Tibial artery (tissue), 4 donors: Measurements from ENCODE around the gene HSPA9.

Experiments used
- DNase-seq, 2 donors: peaks; one replicate each; pipeline ENCODE4 v3.0.0-alpha.2; 2019
- H3K27ac ChIP-seq, 2 donors: fragments of 200-600 bp; sonication (generic) in 1 of 2; 1 replicate in 1 of 2; 2 replicates in 1 of 2; pipeline ENCODE4 v1.5.1; 2018 to 2019; ENCODE audit warnings: mild to moderate bottlenecking in 1 of 2
- H3K27me3 ChIP-seq, 2 donors: fragments of 200-600 bp; sonication (generic) in 1 of 2; one replicate each; pipeline versions ENCODE4 v1.5.1 to v1.6.0; 2016 to 2019
- H3K36me3 ChIP-seq, 3 donors: fragments of 200-600 bp; sonication (generic) in 2 of 3; one replicate each; pipeline ENCODE4 v1.5.1; 2016 to 2019; ENCODE audit warnings: mild to moderate bottlenecking in 2 of 3
- H3K4me1 ChIP-seq, 4 donors: fragments of 200-600 bp; sonication (generic) in 2 of 4; 1 replicate in 3 of 4; 2 replicates in 1 of 4; pipeline ENCODE4 v1.5.1; 2016 to 2019
- H3K4me3 ChIP-seq, 2 donors: fragments of 200-600 bp; sonication (generic) in 1 of 2; 1 replicate in 1 of 2; 2 replicates in 1 of 2; pipeline ENCODE4 v1.5.1; 2018 to 2019; ENCODE audit warnings: mild to moderate bottlenecking in 2 of 2
- H3K9me3 ChIP-seq, 3 donors: fragments of 200-600 bp; sonication (generic) in 1 of 3; one replicate each; pipeline ENCODE4 v1.5.1; 2016 to 2019
- intact Hi-C: fragments of 100-400 bp; cut with DNase I; formaldehyde crosslinking; loops from one replicate; pipeline ENCODE4 v1.15.0; 2023; ENCODE audit warnings: low total_unique reads
- TF ChIP-seq, protein P1 (sequence below), 2 experiments: fragments of 200-600 bp in 1 of 2; fragments of 450-650 bp in 1 of 2; IDR thresholded peaks; one replicate each; pipeline ENCODE4 v1.5.1; 2017 to 2019; ENCODE audit warnings: antibody characterized with exemption in 2 of 2, mild to moderate bottlenecking in 1 of 2, moderate library complexity in 1 of 2

Gene HSPA9

DNA sequence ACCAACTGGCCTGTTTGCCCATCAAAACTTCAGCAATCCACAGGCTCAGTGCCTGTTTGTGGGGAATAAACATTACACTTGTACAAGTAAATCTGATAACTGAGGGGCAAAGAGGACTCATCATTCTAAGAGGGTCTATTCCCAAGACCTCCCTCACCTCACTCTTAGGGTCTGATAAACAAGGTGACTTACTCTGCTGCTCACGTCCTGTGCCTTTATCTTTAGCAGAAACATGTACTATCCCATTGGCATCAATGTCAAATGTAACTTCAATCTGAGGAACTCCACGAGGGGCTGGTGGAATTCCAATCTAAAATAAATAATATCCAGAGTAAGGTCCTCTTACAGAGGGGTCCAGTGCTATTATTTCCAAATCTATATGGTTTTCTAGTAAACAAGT, 17.5 kb downstream of the HSPA9 start:
- no peak for DNase-seq
- H3K36me3 ChIP-seq: peaks cover 71 to 98% (median 89%) of the 10 kb centered on the region in 3 donors
- no peak overlapping the region for H3K4me3 ChIP-seq
- no peaks in the 10 kb centered on the region for H3K9me3 ChIP-seq
- intact Hi-C loops: no loop called here
- no peaks in the 10 kb centered on the region for H3K4me1 ChIP-seq
- H3K27me3 ChIP-seq: no peaks in the 10 kb centered on the region
- TF ChIP-seq, protein P1, sequence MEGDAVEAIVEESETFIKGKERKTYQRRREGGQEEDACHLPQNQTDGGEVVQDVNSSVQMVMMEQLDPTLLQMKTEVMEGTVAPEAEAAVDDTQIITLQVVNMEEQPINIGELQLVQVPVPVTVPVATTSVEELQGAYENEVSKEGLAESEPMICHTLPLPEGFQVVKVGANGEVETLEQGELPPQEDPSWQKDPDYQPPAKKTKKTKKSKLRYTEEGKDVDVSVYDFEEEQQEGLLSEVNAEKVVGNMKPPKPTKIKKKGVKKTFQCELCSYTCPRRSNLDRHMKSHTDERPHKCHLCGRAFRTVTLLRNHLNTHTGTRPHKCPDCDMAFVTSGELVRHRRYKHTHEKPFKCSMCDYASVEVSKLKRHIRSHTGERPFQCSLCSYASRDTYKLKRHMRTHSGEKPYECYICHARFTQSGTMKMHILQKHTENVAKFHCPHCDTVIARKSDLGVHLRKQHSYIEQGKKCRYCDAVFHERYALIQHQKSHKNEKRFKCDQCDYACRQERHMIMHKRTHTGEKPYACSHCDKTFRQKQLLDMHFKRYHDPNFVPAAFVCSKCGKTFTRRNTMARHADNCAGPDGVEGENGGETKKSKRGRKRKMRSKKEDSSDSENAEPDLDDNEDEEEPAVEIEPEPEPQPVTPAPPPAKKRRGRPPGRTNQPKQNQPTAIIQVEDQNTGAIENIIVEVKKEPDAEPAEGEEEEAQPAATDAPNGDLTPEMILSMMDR (IDR thresholded peaks at IDR 0.05): no peak
- H3K27ac ChIP-seq: no peak overlapping the region

DNA sequence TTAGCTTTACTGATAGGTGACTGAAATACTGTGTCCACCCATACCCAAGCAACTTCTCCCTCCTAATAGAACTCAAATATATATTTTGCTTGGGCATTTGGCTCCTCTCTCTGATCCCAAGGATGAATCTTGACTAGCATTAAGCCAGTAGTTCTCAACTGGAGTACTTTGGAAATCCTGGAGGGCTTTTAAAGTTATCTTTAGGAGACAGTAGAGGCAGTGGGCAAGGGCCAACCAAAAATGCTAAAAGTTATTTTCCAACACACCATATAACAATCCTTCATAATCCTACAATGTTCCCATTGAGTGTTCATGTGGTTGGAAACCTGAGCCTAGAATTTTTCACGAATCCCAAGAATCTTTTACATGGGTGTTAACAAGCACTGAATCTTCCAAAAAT, 21.1 kb downstream of the HSPA9 start:
- TF ChIP-seq, protein P1 (IDR thresholded peaks at IDR 0.05): no peak

DNA sequence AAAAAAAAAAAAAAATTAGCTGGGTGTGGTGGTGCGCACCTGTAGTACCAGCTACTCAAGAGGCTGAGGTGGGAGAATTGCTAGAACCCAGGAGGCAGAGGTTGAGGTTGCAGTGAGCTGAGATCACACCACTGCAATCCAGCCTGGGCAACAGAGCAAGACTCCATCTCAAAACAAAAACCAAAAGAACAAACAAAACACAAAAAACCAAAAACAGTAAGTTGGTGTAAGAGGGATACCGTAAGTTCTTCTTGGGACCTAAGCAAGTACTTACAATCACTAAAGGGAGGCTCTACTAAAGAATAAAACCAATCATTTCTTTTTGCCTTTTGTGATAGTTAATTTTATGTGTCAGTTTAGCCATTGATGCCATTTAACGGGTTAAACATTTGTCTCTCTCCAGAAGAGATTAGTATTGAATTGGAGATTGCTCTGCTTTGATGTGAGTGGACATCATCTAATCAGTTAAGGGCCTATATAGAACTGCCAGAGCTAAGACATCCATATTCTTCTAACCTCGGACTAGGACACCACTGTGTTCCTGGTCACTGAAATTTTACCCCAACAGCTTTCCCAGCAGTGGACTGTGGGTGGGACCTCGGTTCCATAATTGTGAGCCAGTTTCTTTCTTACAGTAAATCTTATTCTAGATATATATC, 21.6 kb downstream of the HSPA9 start:
- TF ChIP-seq, protein P1 (IDR thresholded peaks at IDR 0.05): no peak
- no peak for DNase-seq
- Histone ChIP-seq H3K4me3 (no peak overlapping the region), H3K36me3 (peaks cover 41 to 57% (median 52%) of the 10 kb centered on the region in 3 donors), H3K27ac (no peak overlapping the region), H3K4me1 (no peaks in the 10 kb centered on the region), H3K27me3 (no peaks in the 10 kb centered on the region), H3K9me3 (no peaks in the 10 kb centered on the region)
- intact Hi-C loops: no loop called here

More for the DNA sequence above, 21.1 kb downstream of the HSPA9 start:
- Histone ChIP-seq H3K27ac (no peak overlapping the region), H3K36me3 (peaks cover 46 to 62% (median 58%) of the 10 kb centered on the region in 3 donors), H3K4me1 (no peaks in the 10 kb centered on the region), H3K27me3 (no peaks in the 10 kb centered on the region), H3K4me3 (no peak overlapping the region), H3K9me3 (no peaks in the 10 kb centered on the region)
- DNase-seq: no peak
- intact Hi-C loops: no loop called here

DNA sequence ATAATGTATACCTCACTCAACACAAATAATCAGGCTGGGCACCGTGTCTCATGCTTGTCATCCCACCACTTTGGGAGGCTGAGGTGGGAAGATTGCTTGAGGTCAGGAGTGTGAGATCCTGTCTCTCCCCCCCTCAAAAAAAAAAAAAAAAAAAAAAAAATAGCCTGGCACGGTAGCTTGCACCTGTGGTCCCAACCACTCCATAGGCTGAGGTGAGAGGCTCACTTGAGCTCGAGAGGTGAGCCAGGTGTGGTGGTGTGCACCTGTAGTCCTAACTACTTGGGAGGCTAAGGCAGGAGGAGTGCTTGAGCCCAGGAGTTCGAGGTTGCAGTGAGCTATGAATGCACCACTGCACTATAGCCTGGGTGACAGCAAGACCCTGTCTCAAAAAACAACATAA, 22.5 kb downstream of the HSPA9 start:
- Histone ChIP-seq H3K4me3 (no peak overlapping the region), H3K4me1 (peaks cover 0 to 8% (median 1%) of the 10 kb centered on the region in 4 donors)
- TF ChIP-seq, protein P1 (IDR thresholded peaks at IDR 0.05): no peak

DNA sequence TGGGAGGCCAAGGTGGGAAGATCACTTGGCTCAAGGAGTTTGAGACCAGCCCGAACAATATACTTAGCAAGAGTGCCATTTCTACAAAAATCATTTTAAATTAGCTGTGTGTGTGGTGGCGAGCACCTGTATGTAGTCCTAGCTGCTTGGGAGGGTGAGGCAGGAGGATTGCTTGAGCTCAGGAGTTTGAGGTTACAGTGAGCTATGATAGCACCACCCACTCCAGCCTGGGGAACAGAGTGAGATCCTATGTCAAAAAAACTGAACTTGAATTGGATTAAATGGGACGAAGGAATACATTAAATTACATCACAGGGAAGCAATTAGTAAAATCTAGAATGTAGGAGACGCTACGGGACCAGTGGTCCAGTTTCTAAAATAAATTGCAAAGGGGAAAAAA, 25.8 kb downstream of the HSPA9 start:
- Histone ChIP-seq H3K4me1 (peaks cover 0 to 39% (median 22%) of the 10 kb centered on the region in 4 donors), H3K27ac (no peak overlapping the region), H3K9me3 (no peaks in the 10 kb centered on the region), H3K27me3 (no peaks in the 10 kb centered on the region), H3K36me3 (peaks cover under 1 to 17% (median 11%) of the 10 kb centered on the region in 3 donors), H3K4me3 (no peak overlapping the region)
- intact Hi-C loops: no loop called here
- TF ChIP-seq, protein P1 (IDR thresholded peaks at IDR 0.05): no peak
- no peak for DNase-seq

More for the DNA sequence above, 22.5 kb downstream of the HSPA9 start:
- DNase-seq: no peak
- H3K36me3 ChIP-seq: peaks cover 32 to 48% (median 43%) of the 10 kb centered on the region in 3 donors
- intact Hi-C loops: no loop called here
- H3K9me3 ChIP-seq: no peaks in the 10 kb centered on the region
- H3K27ac ChIP-seq: no peak overlapping the region
- H3K27me3 ChIP-seq: no peaks in the 10 kb centered on the region
